Spleen (tissue), 11 donors: ENCODE measurements around the gene CEP112. TPM values are rescaled to one million over a fixed set of nuclear protein-coding genes. Genes with fewer than 3 reads are reported as not detected.
"Not testable (repeated sequence)": the region's sequence is repeated elsewhere in the genome, so short reads cannot be mapped to it uniquely, and the experiment has no call there.

Experiments
- DNase-seq: peaks from one replicate; pipeline ENCODE4 v3.0.0-alpha.2; 2020
- H3K27ac ChIP-seq, 8 donors: fragments of 200-600 bp; sonication (generic) in 7 of 8; 1 replicate in 4 of 8; 2 replicates in 4 of 8; pipeline versions ENCODE4 v1.5.0 to v1.8.0; 2016 to 2021; ENCODE audit warnings: inconsistent platforms in 4 of 8, mild to moderate bottlenecking in 4 of 8, moderate library complexity in 1 of 8
- H3K27me3 ChIP-seq, 7 donors: fragments of 200-600 bp; sonication (generic) in 6 of 7; replicated peaks in 1 of 7; 1 replicate in 4 of 7; 2 replicates in 3 of 7; pipeline versions ENCODE4 v1.5.0 to v1.8.0; 2016 to 2021; ENCODE audit warnings: inconsistent platforms in 3 of 7, mild to moderate bottlenecking in 1 of 7
- H3K36me3 ChIP-seq, 6 donors: fragments of 200-600 bp; sonication (generic) in 5 of 6; 1 replicate in 4 of 6; 2 replicates in 2 of 6; pipeline versions ENCODE4 v1.5.0 to v1.8.0; 2016 to 2021; ENCODE audit warnings: inconsistent platforms in 2 of 6
- H3K4me1 ChIP-seq, 6 donors: fragments of 200-600 bp; sonication (generic) in 5 of 6; 1 replicate in 3 of 6; 2 replicates in 3 of 6; pipeline versions ENCODE4 v1.5.0 to v1.8.0; 2016 to 2021; ENCODE audit warnings: inconsistent platforms in 3 of 6
- H3K4me3 ChIP-seq, 8 donors: fragments of 200-600 bp; sonication (generic) in 7 of 8; 1 replicate in 4 of 8; 2 replicates in 4 of 8; pipeline versions ENCODE4 v1.5.0 to v1.8.0; 2016 to 2021; ENCODE audit warnings: inconsistent platforms in 4 of 8, mild to moderate bottlenecking in 4 of 8, moderate library complexity in 2 of 8
- H3K9me3 ChIP-seq, 8 donors: fragments of 200-600 bp; sonication (generic) in 7 of 8; 1 replicate in 4 of 8; 2 replicates in 4 of 8; pipeline versions ENCODE4 v1.5.0 to v1.8.0; 2016 to 2021; ENCODE audit warnings: inconsistent platforms in 4 of 8
- POLR2A ChIP-seq, 3 donors: fragments of 450-650 bp; IDR thresholded peaks; one replicate each; pipeline ENCODE4 v1.5.1; 2017; ENCODE audit warnings: antibody characterized with exemption in 3 of 3, mild to moderate bottlenecking in 1 of 3
- POLR2AphosphoS5 ChIP-seq, 3 donors: sonication (generic); formaldehyde crosslinking; IDR thresholded peaks; one replicate each; pipeline ENCODE4 v1.5.1; 2017; ENCODE audit warnings: antibody characterized with exemption in 3 of 3
- WGBS, 5 donors: extraction: QIAGEN DNeasy Blood & Tissue Kit in 3 of 5; methylation state at CpG; one replicate each; pipeline versions ENCODE4 v1.1.5 to v1.1.7; 2013 to 2018; 5-methylcytosine and 5-hydroxymethylcytosine counted together
- intact Hi-C: fragments of 100-400 bp; cut with DNase I; formaldehyde crosslinking; loops from one replicate; pipeline ENCODE4 v1.15.0; 2023; ENCODE audit warnings: low total_unique reads
- polyA plus RNA-seq, 3 donors: library from polyadenylated mRNA; stranded (reverse); fragments of 200-250 nt; gene quantifications; one replicate each; pipeline ENCODE4 v1.2.1, GENCODE V29; 2013
- total RNA-seq, 7 donors: library from RNA; depleted of rRNA in 3 of 7; stranded (reverse); fragments of >200 nt in 3 of 7; fragmentation: NEBNext Ultra II Directional in 4 of 7; extraction: Animal tissue kit (Norgen Biotek cat#: 25700) in 4 of 7; gene quantifications; one replicate each; pipeline versions ENCODE4 v1.1.0 to v1.2.1, GENCODE V29; 2016 to 2021
- TF ChIP-seq, protein P1 (sequence below), 11 experiments: fragments of 200-600 bp in 7 of 11; fragments of 450-650 bp in 4 of 11; sonication (generic) in 4 of 11; IDR thresholded peaks in 8 of 11; conservative IDR thresholded peaks in 3 of 11; 1 replicate in 7 of 11; 2 replicates in 4 of 11; pipeline versions ENCODE4 v1.4.0 to v1.8.0; 2016 to 2021; ENCODE audit warnings: antibody characterized with exemption in 11 of 11, inconsistent platforms in 4 of 11, mild to moderate bottlenecking in 1 of 11
- donor health status: healthy with polysubstance abuse.
- donor health status: DM: no; HTN: no; CAD: no; lungs with moderate emphysema.
- donor health status: DM: no; HTN: no; CAD: no.
- donor health status: Bipolar disorder and iron deficiency.
- donor health status: healthy.
- donor health status: DM: no; HTN: no; CAD: no.
- donor health status: DM: yes; HTN: yes; CAD: no.

Gene CEP112
- total and polyA plus RNA-seq, 10 donors, result 3.1 to 31.0 (median 16.8) TPM

DNA sequence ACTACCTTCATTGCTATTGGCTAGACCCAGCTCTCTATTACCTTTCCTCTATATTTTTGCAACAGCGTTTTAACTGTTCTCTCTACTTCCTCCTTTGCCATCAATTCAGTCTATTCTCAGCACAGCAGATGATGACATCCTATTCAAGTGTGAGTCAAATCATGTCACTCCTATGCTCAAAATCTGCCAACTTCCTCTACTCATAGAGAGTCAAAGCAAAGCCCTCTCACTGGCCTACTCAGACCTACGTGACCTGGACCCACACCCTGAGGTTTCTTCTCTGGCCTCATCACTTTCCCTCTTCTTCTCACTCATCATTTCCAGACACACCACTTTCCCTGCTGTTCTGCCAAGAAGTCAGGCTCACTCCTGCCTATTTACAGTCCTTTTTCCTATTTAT lies 341.4 kb downstream of the CEP112 start:
- Histone ChIP-seq H3K27me3 (no peaks in the 10 kb centered on the region), H3K4me1 (no peaks in the 10 kb centered on the region), H3K36me3 (no peaks in the 10 kb centered on the region), H3K4me3 (no peak overlapping the region), H3K9me3 (no peaks in the 10 kb centered on the region), H3K27ac (no peak overlapping the region)
- intact Hi-C loops, result no loop called here
- 31 to 66% (median 41%) methylated on average over 2 of the region's 2 CpGs for WGBS, 5 donors
- no peak for DNase-seq
- TF ChIP-seq, protein P1, sequence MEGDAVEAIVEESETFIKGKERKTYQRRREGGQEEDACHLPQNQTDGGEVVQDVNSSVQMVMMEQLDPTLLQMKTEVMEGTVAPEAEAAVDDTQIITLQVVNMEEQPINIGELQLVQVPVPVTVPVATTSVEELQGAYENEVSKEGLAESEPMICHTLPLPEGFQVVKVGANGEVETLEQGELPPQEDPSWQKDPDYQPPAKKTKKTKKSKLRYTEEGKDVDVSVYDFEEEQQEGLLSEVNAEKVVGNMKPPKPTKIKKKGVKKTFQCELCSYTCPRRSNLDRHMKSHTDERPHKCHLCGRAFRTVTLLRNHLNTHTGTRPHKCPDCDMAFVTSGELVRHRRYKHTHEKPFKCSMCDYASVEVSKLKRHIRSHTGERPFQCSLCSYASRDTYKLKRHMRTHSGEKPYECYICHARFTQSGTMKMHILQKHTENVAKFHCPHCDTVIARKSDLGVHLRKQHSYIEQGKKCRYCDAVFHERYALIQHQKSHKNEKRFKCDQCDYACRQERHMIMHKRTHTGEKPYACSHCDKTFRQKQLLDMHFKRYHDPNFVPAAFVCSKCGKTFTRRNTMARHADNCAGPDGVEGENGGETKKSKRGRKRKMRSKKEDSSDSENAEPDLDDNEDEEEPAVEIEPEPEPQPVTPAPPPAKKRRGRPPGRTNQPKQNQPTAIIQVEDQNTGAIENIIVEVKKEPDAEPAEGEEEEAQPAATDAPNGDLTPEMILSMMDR (IDR thresholded peaks at IDR 0.05 in 8 of 11, conservative IDR thresholded peaks at IDR 0.05 in 3 of 11), result no peak
- TF ChIP-seq POLR2AphosphoS5 (IDR thresholded peaks at IDR 0.05) (no peak), POLR2A (IDR thresholded peaks at IDR 0.05) (no peak)

DNA sequence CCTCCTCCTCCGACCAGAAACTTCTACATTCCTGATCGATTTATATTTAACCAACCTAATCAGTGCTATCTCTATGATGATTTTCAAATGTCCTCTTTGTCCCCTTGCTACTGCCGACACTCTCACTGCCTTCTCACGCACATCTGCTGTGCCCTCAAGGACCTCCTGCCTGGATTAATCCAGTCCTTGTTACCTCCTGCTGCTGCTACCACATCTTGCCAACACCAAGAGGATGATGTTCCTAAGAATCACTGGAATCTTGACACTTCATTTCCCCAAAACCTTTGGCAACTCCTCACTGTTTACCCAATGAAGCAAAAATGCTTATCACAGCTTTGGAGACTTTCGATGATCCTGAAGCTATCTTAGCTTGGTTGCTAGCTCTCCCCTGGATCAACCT lies 343.2 kb downstream of the CEP112 start:
- Histone ChIP-seq H3K27me3 (no peaks in the 10 kb centered on the region), H3K4me1 (no peaks in the 10 kb centered on the region), H3K27ac (no peak overlapping the region), H3K4me3 (no peak overlapping the region), H3K36me3 (peaks cover 0 to 7% (median 0%) of the 10 kb centered on the region in 6 donors), H3K9me3 (peaks cover 0 to 7% (median 0%) of the 10 kb centered on the region in 8 donors)
- TF ChIP-seq, protein P1 (IDR thresholded peaks at IDR 0.05 in 8 of 11, conservative IDR thresholded peaks at IDR 0.05 in 3 of 11), result no peak
- TF ChIP-seq POLR2AphosphoS5 (IDR thresholded peaks at IDR 0.05), result no peak
- no peak for TF ChIP-seq POLR2A (IDR thresholded peaks at IDR 0.05)
- WGBS, 5 donors, result 82 to 95% (median 86%) methylated on average over 5 of the region's 5 CpGs
- intact Hi-C loops, result no loop called here
- DNase-seq, result no peak

- Histone ChIP-seq H3K27me3 (no peaks in the 10 kb centered on the region), H3K9me3 (peaks cover 0 to 26% (median 17%) of the 10 kb centered on the region in 8 donors), H3K36me3 (peaks cover 0 to 7% (median 0%) of the 10 kb centered on the region in 6 donors), H3K4me1 (no peaks in the 10 kb centered on the region), H3K4me3 (no peak overlapping the region), H3K27ac (no peak overlapping the region)
- 83 to 98% (median 90%) methylated on average over 1 of the region's 1 CpG for WGBS, 5 donors
- DNase-seq, result no peak
- TF ChIP-seq, protein P1 (IDR thresholded peaks at IDR 0.05 in 8 of 11, conservative IDR thresholded peaks at IDR 0.05 in 3 of 11), result no peak
- TF ChIP-seq POLR2A (IDR thresholded peaks at IDR 0.05) (no peak), POLR2AphosphoS5 (IDR thresholded peaks at IDR 0.05) (no peak)
- intact Hi-C loops, result no loop called here
Measured at GRCh38 chr17:65841089-65841488, 350.8 kb downstream of the CEP112 start.

- intact Hi-C loops, H3K27me3 ChIP-seq, DNase-seq, H3K4me3 ChIP-seq, H3K4me1 ChIP-seq, H3K27ac ChIP-seq, H3K36me3 ChIP-seq: not testable (repeated sequence)
- 91 to 99% (median 95%) methylated on average over 14 to 22 of the region's 24 CpGs for WGBS, 5 donors
- peaks cover 4 to 61% (median 40%) of the 10 kb centered on the region in 8 donors for H3K9me3 ChIP-seq
Measured at GRCh38 chr17:65837232-65837631, 354.7 kb downstream of the CEP112 start.

DNA sequence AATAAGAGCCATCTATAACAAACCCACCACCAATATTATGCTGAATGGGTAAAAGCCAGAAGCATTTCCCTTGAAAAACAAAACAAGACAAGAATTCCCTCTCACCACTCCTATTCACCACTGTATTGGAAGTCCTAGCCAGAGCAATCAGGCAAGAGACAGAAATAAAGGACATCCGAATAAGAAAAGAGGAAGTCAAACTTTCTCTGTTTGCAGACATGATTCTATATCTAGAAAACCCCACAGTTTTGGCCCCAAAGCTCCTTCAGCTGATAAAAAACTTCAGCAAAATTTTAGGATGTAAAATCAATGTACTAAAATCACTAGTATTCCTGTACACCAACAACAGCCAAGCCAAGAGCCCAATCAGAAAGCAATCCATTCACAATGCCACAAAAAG lies 358.7 kb downstream of the CEP112 start:
- no peak for DNase-seq
- H3K27ac ChIP-seq, result no peak overlapping the region
- WGBS, 5 donors, result 72 to 84% (median 81%) methylated on average over 1 of the region's 1 CpG
- TF ChIP-seq POLR2A (IDR thresholded peaks at IDR 0.05) (no peak), POLR2AphosphoS5 (IDR thresholded peaks at IDR 0.05) (no peak)
- TF ChIP-seq, protein P1 (IDR thresholded peaks at IDR 0.05 in 8 of 11, conservative IDR thresholded peaks at IDR 0.05 in 3 of 11), result no peak
- intact Hi-C loops, result no loop called here
- no peaks in the 10 kb centered on the region for H3K4me1 ChIP-seq
- H3K9me3 ChIP-seq, result peaks cover 4 to 84% (median 59%) of the 10 kb centered on the region in 8 donors
- H3K27me3 ChIP-seq, result no peaks in the 10 kb centered on the region
- no peak overlapping the region for H3K4me3 ChIP-seq
- no peaks in the 10 kb centered on the region for H3K36me3 ChIP-seq
